Mesothelial cell of epicardium (in vitro differentiated cells): ENCODE measurements around the gene YWHAG. TPM values are rescaled to one million over a fixed set of nuclear protein-coding genes. Genes with fewer than 3 reads are reported as not detected.
"Not testable (repeated sequence)": the region's sequence is repeated elsewhere in the genome, so short reads cannot be mapped to it uniquely, and the experiment has no call there.

Source experiments
- DNase-seq, 2 experiments: peaks; one replicate each; pipeline ENCODE4 v3.0.0; 2021; ENCODE audit warnings: low spot score in 2 of 2; ENCODE audit not compliant: unreplicated experiment in 2 of 2
- H3K27ac Mint-ChIP-seq: 2 replicates; pipeline ENCODE4 v1.8.0; 2021; ENCODE audit warnings: mixed read lengths
- H3K27me3 Mint-ChIP-seq: 2 replicates; pipeline ENCODE4 v1.8.0; 2021; ENCODE audit warnings: low read depth, mixed read lengths
- H3K36me3 Mint-ChIP-seq: 2 replicates; pipeline ENCODE4 v1.8.0; 2021; ENCODE audit warnings: mixed read lengths
- H3K4me1 Mint-ChIP-seq: 2 replicates; pipeline ENCODE4 v1.8.0; 2021; ENCODE audit warnings: mixed read lengths
- H3K4me3 Mint-ChIP-seq: 2 replicates; pipeline ENCODE4 v1.8.0; 2021; ENCODE audit warnings: mild to moderate bottlenecking, moderate library complexity, mixed read lengths
- H3K9me3 Mint-ChIP-seq: 2 replicates; pipeline ENCODE4 v1.8.0; 2021; ENCODE audit warnings: mixed read lengths
- total RNA-seq: library from RNA; stranded (reverse); gene quantifications from 3 replicates; pipeline ENCODE4 v1.2.1, GENCODE V29; 2021
- TF ChIP-seq, protein P1 (sequence below): fragments of 200-600 bp; sonication (generic); IDR thresholded peaks from one replicate; pipeline ENCODE4 v1.5.0; 2021; ENCODE audit warnings: antibody characterized with exemption; ENCODE audit not compliant: unreplicated experiment

The YWHAG gene
- total RNA-seq, 1 donor from 2014 or later: 145 TPM

GRCh38 chr7:76336094-76336493 is 22.7 kb downstream of the YWHAG start:
- H3K27ac Mint-ChIP-seq: peak overlapping the region; percentile 50
- TF ChIP-seq, protein P1, sequence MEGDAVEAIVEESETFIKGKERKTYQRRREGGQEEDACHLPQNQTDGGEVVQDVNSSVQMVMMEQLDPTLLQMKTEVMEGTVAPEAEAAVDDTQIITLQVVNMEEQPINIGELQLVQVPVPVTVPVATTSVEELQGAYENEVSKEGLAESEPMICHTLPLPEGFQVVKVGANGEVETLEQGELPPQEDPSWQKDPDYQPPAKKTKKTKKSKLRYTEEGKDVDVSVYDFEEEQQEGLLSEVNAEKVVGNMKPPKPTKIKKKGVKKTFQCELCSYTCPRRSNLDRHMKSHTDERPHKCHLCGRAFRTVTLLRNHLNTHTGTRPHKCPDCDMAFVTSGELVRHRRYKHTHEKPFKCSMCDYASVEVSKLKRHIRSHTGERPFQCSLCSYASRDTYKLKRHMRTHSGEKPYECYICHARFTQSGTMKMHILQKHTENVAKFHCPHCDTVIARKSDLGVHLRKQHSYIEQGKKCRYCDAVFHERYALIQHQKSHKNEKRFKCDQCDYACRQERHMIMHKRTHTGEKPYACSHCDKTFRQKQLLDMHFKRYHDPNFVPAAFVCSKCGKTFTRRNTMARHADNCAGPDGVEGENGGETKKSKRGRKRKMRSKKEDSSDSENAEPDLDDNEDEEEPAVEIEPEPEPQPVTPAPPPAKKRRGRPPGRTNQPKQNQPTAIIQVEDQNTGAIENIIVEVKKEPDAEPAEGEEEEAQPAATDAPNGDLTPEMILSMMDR: no peak
- no peaks in the 10 kb centered on the region for H3K27me3 Mint-ChIP-seq
- no peak for DNase-seq
- no peaks in the 10 kb centered on the region for H3K9me3 Mint-ChIP-seq
- peaks cover 29% of the 10 kb centered on the region for H3K36me3 Mint-ChIP-seq
- no peak overlapping the region for H3K4me3 Mint-ChIP-seq
- peaks cover 10% of the 10 kb centered on the region for H3K4me1 Mint-ChIP-seq

GRCh38 chr7:76335417-76335816 is 23.4 kb downstream of the YWHAG start:
- H3K27me3 Mint-ChIP-seq, H3K27ac Mint-ChIP-seq, H3K9me3 Mint-ChIP-seq, H3K4me1 Mint-ChIP-seq, H3K4me3 Mint-ChIP-seq, DNase-seq: not testable (repeated sequence)
- H3K36me3 Mint-ChIP-seq: peaks cover 29% of the 10 kb centered on the region

DNA sequence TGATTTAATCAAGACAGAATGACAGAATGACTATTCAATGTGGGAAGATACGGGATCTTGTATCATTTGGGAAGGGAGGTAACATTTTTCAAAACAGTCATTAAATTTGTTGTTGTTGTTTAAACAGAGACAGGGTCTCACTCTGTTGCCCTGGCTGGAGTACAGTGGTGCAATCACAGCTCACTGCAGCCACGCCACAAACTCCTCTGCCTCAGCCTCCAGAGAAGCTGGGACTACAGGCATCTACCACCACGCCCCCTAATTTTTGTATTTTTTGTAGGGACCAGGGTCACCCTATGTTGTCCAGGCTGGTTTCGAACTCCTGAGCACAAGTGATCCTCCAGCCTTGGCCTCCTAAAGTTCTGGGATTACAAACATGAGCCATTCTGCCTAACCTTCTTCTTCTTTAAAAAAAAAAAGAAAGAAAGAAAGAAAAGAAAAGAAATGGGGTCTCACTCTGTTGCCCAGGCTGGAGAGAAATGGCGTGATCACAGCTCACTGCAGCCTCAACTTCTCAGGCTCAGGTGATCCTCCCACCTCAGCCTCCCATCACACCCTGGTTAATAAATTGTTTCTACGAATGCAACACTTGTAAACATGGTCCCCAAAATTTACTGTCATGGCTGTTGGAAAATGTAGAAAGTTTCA is 24.3 kb downstream of the YWHAG start:
- Mint-ChIP-seq H3K4me1 (peaks cover 12% of the 10 kb centered on the region), H3K27me3 (no peaks in the 10 kb centered on the region), H3K27ac (no peak overlapping the region), H3K4me3 (no peak overlapping the region), H3K36me3 (peaks cover 27% of the 10 kb centered on the region), H3K9me3 (no peaks in the 10 kb centered on the region)
- TF ChIP-seq, protein P1: no peak
- DNase-seq: no peak

DNA sequence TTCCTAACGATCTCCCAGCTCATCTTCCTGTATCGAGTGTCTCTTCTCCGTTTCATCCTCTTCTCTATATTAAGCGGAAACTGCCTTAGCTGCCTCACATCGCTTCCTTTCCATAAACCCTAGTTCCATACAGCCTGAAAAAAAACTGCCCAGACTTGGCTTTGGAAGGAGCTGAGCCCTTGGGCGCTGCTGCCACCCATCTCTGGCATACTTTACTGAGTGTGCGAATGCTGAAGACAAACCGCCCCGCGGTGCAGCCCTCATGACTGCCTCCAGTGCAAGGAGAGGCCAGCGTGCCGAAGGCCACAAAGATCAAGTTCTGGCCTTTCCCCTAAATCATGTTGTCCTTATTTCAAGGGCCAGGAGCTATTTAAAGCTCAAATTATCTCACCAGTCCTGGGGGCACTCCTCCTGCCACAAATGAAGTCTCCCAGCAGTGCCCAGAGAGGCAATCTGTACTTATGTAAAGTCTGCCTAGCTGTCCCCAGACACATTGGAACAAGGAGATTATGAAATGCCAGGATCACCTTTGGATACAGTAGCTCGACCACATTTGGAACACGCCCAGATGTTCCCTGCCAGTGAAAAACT is 25.2 kb downstream of the YWHAG start:
- no peaks in the 10 kb centered on the region for H3K9me3 Mint-ChIP-seq
- TF ChIP-seq, protein P1: no peak
- H3K4me1 Mint-ChIP-seq: peaks cover 12% of the 10 kb centered on the region
- no peaks in the 10 kb centered on the region for H3K27me3 Mint-ChIP-seq
- H3K4me3 Mint-ChIP-seq: no peak overlapping the region
- peaks cover 32% of the 10 kb centered on the region for H3K36me3 Mint-ChIP-seq
- no peak overlapping the region for H3K27ac Mint-ChIP-seq
- DNase-seq: no peak

GRCh38 chr7:76332078-76332477 is 26.7 kb downstream of the YWHAG start:
- peaks cover 27% of the 10 kb centered on the region for H3K36me3 Mint-ChIP-seq

DNA sequence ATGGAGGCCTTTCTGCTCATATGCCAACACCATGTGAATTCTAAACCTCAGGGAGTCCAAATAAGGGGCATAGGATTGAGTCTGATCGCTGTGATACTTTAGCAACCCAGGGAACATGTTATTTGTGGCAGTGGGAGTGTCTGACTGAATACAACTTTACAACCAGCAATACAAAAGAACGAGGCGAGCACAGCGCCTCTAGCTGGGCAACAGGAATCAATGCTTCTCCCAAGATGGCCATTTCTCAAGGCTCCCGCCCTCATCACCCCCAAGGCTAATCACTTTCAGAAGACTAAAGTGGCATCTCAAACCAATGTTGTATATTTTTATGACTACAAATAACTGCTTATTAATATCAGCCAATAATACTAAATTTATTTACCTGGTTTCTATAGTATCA is 28.1 kb downstream of the YWHAG start:
- H3K4me3 Mint-ChIP-seq: no peak overlapping the region
- no peaks in the 10 kb centered on the region for H3K27me3 Mint-ChIP-seq
- H3K27ac Mint-ChIP-seq: peak overlapping the region; percentile 47
- H3K36me3 Mint-ChIP-seq: peaks cover 28% of the 10 kb centered on the region
- TF ChIP-seq, protein P1: no peak
- H3K4me1 Mint-ChIP-seq: peaks cover 16% of the 10 kb centered on the region
- no peaks in the 10 kb centered on the region for H3K9me3 Mint-ChIP-seq
- DNase-seq: no peak

More at GRCh38 chr7:76332078-76332477, 26.7 kb downstream of the YWHAG start:
- H3K9me3 Mint-ChIP-seq: no peaks in the 10 kb centered on the region
- H3K4me1 Mint-ChIP-seq: peaks cover 15% of the 10 kb centered on the region
- DNase-seq: no peak
- no peaks in the 10 kb centered on the region for H3K27me3 Mint-ChIP-seq
- TF ChIP-seq, protein P1: no peak
- no peak overlapping the region for H3K27ac Mint-ChIP-seq
- no peak overlapping the region for H3K4me3 Mint-ChIP-seq
